Activated CD4-positive, alpha-beta T cell treated with anti-CD3 and anti-CD28 coated beads, Interleukin-2, amount 10 ng/mL, durations not matched to agents 24 days and 14 days (primary cell): ENCODE results near the gene GPR155. TPM values are rescaled to one million over a fixed set of nuclear protein-coding genes. Genes with fewer than 3 reads are reported as not detected.
"Not testable (repeated sequence)": the region's sequence is repeated elsewhere in the genome, so short reads cannot be mapped to it uniquely, and the experiment has no call there.

Experiments
- DNase-seq: peaks from one replicate; pipeline ENCODE4 v3.0.0; 2022
- H3K27ac Mint-ChIP-seq: one replicate; pipeline ENCODE4 v1.8.0; 2022; ENCODE audit warnings: mild to moderate bottlenecking, mixed read lengths
- H3K27me3 Mint-ChIP-seq: one replicate; pipeline ENCODE4 v1.8.0; 2022; ENCODE audit warnings: mixed read lengths
- H3K36me3 Mint-ChIP-seq: one replicate; pipeline ENCODE4 v1.8.0; 2022; ENCODE audit warnings: low read depth, mild to moderate bottlenecking, mixed read lengths
- H3K4me1 Mint-ChIP-seq: one replicate; pipeline ENCODE4 v1.8.0; 2021; ENCODE audit warnings: mixed read lengths
- H3K4me3 Mint-ChIP-seq: one replicate; pipeline ENCODE4 v1.8.0; 2022; ENCODE audit warnings: mild to moderate bottlenecking, moderate library complexity, mixed read lengths
- H3K9me3 Mint-ChIP-seq: one replicate; pipeline ENCODE4 v1.8.0; 2021; ENCODE audit warnings: mixed read lengths
- intact Hi-C: fragments of 100-400 bp; cut with micrococcal nuclease; formaldehyde crosslinking; loops from one replicate; pipeline ENCODE4 v1.15.1; 2023
- total RNA-seq: library from RNA; stranded (reverse); gene quantifications from 2 replicates; pipeline ENCODE4 v1.2.3, GENCODE V29; 2022

Gene GPR155
- total RNA-seq, 1 donor from 2014 or later = 3.6 TPM

GRCh38 chr2:174442546-174443510, 44.0 kb downstream of the GPR155 start:
- Mint-ChIP-seq H3K36me3 (peaks cover 19% of the 10 kb centered on the region), H3K4me3 (no peak overlapping the region), H3K9me3 (no peaks in the 10 kb centered on the region), H3K27me3 (no peaks in the 10 kb centered on the region), H3K27ac (no peak overlapping the region), H3K4me1 (no peaks in the 10 kb centered on the region)
- intact Hi-C loops = no loop called here
- no peak for DNase-seq

- Mint-ChIP-seq H3K36me3 (peaks cover 21% of the 10 kb centered on the region), H3K27ac (no peak overlapping the region), H3K4me3 (no peak overlapping the region), H3K9me3 (no peaks in the 10 kb centered on the region), H3K27me3 (no peaks in the 10 kb centered on the region), H3K4me1 (no peaks in the 10 kb centered on the region)
- intact Hi-C loops = no loop called here
- no peak for DNase-seq
These were observed 46.9 kb downstream of the GPR155 start for GRCh38 chr2:174439950-174440349.

GRCh38 chr2:174439323-174439722, 47.5 kb downstream of the GPR155 start:
- intact Hi-C loops = no loop called here
- Mint-ChIP-seq H3K4me3 (no peak overlapping the region), H3K4me1 (no peaks in the 10 kb centered on the region), H3K36me3 (peaks cover 17% of the 10 kb centered on the region), H3K27me3 (no peaks in the 10 kb centered on the region), H3K9me3 (no peaks in the 10 kb centered on the region), H3K27ac (no peak overlapping the region)
- no peak for DNase-seq

- Mint-ChIP-seq H3K4me1 (no peaks in the 10 kb centered on the region), H3K27me3 (no peaks in the 10 kb centered on the region), H3K9me3 (no peaks in the 10 kb centered on the region), H3K4me3 (no peak overlapping the region), H3K27ac (no peak overlapping the region), H3K36me3 (peaks cover 19% of the 10 kb centered on the region)
- DNase-seq = no peak
- intact Hi-C loops = no loop called here
These were observed 48.5 kb downstream of the GPR155 start for GRCh38 chr2:174438146-174438886.

- H3K4me3 Mint-ChIP-seq = no peak overlapping the region
- H3K9me3 Mint-ChIP-seq = no peaks in the 10 kb centered on the region
- intact Hi-C loops = no loop called here
- no peak overlapping the region for H3K27ac Mint-ChIP-seq
- peaks cover 19% of the 10 kb centered on the region for H3K36me3 Mint-ChIP-seq
- no peaks in the 10 kb centered on the region for H3K4me1 Mint-ChIP-seq
- H3K27me3 Mint-ChIP-seq = no peaks in the 10 kb centered on the region
- DNase-seq = no peak
These were observed 50.5 kb downstream of the GPR155 start for GRCh38 chr2:174436351-174436750.

- Mint-ChIP-seq H3K36me3 (peaks cover 31% of the 10 kb centered on the region), H3K9me3 (no peaks in the 10 kb centered on the region), H3K27ac (no peak overlapping the region), H3K4me3 (no peak overlapping the region), H3K4me1 (no peaks in the 10 kb centered on the region), H3K27me3 (no peaks in the 10 kb centered on the region)
- no peak for DNase-seq
- intact Hi-C loops = no loop called here
These were observed 54.9 kb downstream of the GPR155 start for GRCh38 chr2:174431902-174432301.

- no peaks in the 10 kb centered on the region for H3K27me3 Mint-ChIP-seq
- DNase-seq = no peak
- H3K4me3 Mint-ChIP-seq = no peak overlapping the region
- H3K4me1 Mint-ChIP-seq = no peaks in the 10 kb centered on the region
- no peaks in the 10 kb centered on the region for H3K9me3 Mint-ChIP-seq
- H3K36me3 Mint-ChIP-seq = peaks cover 25% of the 10 kb centered on the region
- no peak overlapping the region for H3K27ac Mint-ChIP-seq
- intact Hi-C loops = no loop called here
These were observed 56.8 kb downstream of the GPR155 start for GRCh38 chr2:174430066-174430465.

GRCh38 chr2:174428214-174428613, 58.6 kb downstream of the GPR155 start:
- Mint-ChIP-seq H3K27ac (no peak overlapping the region), H3K36me3 (peaks cover 23% of the 10 kb centered on the region), H3K4me3 (no peak overlapping the region), H3K27me3 (no peaks in the 10 kb centered on the region), H3K9me3 (no peaks in the 10 kb centered on the region), H3K4me1 (no peaks in the 10 kb centered on the region)
- intact Hi-C loops = no loop called here
- DNase-seq = no peak

GRCh38 chr2:174412256-174412655, 74.6 kb downstream of the GPR155 start:
- Mint-ChIP-seq H3K27me3 (no peaks in the 10 kb centered on the region), H3K36me3 (peaks cover 13% of the 10 kb centered on the region), H3K4me1 (peaks cover 3% of the 10 kb centered on the region), H3K4me3 (no peak overlapping the region), H3K27ac (no peak overlapping the region), H3K9me3 (no peaks in the 10 kb centered on the region)
- intact Hi-C loops = no loop called here
- no peak for DNase-seq

GRCh38 chr2:174410039-174410438, 76.8 kb downstream of the GPR155 start:
- H3K9me3 Mint-ChIP-seq, H3K27me3 Mint-ChIP-seq: not testable (repeated sequence)

GRCh38 chr2:174403628-174404027, 83.2 kb downstream of the GPR155 start:
- Mint-ChIP-seq H3K4me3 (no peak overlapping the region), H3K27ac (no peak overlapping the region), H3K36me3 (peaks cover 24% of the 10 kb centered on the region), H3K9me3 (no peaks in the 10 kb centered on the region), H3K27me3 (no peaks in the 10 kb centered on the region), H3K4me1 (no peaks in the 10 kb centered on the region)
- no peak for DNase-seq
- intact Hi-C loops = no loop called here

More at GRCh38 chr2:174410039-174410438, 76.8 kb downstream of the GPR155 start:
- intact Hi-C loops, DNase-seq, H3K4me3 Mint-ChIP-seq, H3K4me1 Mint-ChIP-seq, H3K27ac Mint-ChIP-seq: not testable (repeated sequence)
- peaks cover 12% of the 10 kb centered on the region for H3K36me3 Mint-ChIP-seq

- intact Hi-C loops = no loop called here
- H3K4me3 Mint-ChIP-seq = no peak overlapping the region
- DNase-seq = no peak
- H3K4me1 Mint-ChIP-seq = peaks cover 11% of the 10 kb centered on the region
- no peaks in the 10 kb centered on the region for H3K27me3 Mint-ChIP-seq
- H3K9me3 Mint-ChIP-seq = no peaks in the 10 kb centered on the region
- no peak overlapping the region for H3K27ac Mint-ChIP-seq
- peaks cover 24% of the 10 kb centered on the region for H3K36me3 Mint-ChIP-seq
These were observed 86.0 kb downstream of the GPR155 start for GRCh38 chr2:174400853-174401252.

GRCh38 chr2:174399171-174399570, 87.7 kb downstream of the GPR155 start:
- intact Hi-C loops = loop anchor here (10.0 kb wide), 1 partner anchor 1844 kb away; the partner anchor contains the start of gene PDK1
- no peak for DNase-seq
- no peak overlapping the region for H3K27ac Mint-ChIP-seq
- H3K27me3 Mint-ChIP-seq = no peaks in the 10 kb centered on the region
- peaks cover 24% of the 10 kb centered on the region for H3K36me3 Mint-ChIP-seq
- H3K9me3 Mint-ChIP-seq = no peaks in the 10 kb centered on the region
- H3K4me1 Mint-ChIP-seq = peaks cover 17% of the 10 kb centered on the region
- H3K4me3 Mint-ChIP-seq = no peak overlapping the region

- Mint-ChIP-seq H3K36me3 (peaks cover 19% of the 10 kb centered on the region), H3K27me3 (no peaks in the 10 kb centered on the region), H3K4me3 (no peak overlapping the region), H3K27ac (no peak overlapping the region), H3K9me3 (no peaks in the 10 kb centered on the region), H3K4me1 (peaks cover 24% of the 10 kb centered on the region)
- intact Hi-C loops = loop anchor here (10.0 kb wide), 1 partner anchor 1843 kb away; the partner anchor contains the start of gene PDK1
- no peak for DNase-seq
These were observed 89.1 kb downstream of the GPR155 start for GRCh38 chr2:174397773-174398172.
